HG02943 (cell line): Measurements from ENCODE around the gene MAGEA11.
"Not testable (repeated sequence)": the region's sequence is repeated elsewhere in the genome, so short reads cannot be mapped to it uniquely, and the experiment has no call there.

ENCODE experiments used
- ATAC-seq: cut with Tn5 transposase; IDR thresholded peaks from one replicate; pipeline ENCODE4 v1.9.1; 2021; ENCODE audit warnings: mild to moderate bottlenecking, low read depth, moderate library complexity; ENCODE audit not compliant: unreplicated experiment

The MAGEA11 gene

DNA sequence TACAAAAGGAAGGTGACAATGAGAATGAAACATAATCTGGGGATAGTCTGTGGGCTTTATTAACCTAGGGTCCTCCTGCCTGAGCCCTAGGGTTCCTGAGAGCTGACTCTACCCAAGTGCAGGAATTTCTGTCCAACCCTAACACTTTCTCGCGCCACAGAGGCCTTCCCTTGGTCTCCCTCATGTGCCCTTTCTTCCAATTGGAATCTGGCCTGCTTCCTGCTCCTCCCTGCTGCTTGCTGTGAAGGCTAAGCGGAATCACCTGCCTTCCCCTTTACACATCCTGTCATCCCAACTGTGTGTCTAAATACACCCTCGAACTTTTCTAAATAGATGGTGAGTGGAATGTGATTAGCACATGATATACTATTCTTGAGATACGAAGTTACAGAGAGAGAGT lies 5.9 kb downstream of the MAGEA11 start:
- no peak for ATAC-seq

DNA sequence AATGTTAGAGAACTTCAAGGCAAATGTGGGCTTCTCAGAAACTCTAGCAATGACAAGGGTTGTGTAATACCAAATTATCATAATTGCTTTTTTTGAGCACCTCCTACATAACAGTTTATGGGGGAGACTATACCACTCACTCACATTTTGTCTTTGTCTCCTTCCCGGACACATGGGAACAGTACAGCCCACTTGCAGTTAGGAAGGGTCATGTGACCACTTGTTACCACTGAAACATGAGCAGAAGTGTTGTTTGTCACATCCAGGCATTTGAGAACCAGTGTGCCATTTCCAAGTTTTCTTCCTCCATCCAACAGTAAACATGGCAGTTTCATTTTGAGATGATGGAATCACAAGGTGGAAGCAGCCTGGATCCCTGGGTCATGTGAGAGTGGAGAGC lies 6.9 kb downstream of the MAGEA11 start:
- ATAC-seq, result no peak

DNA sequence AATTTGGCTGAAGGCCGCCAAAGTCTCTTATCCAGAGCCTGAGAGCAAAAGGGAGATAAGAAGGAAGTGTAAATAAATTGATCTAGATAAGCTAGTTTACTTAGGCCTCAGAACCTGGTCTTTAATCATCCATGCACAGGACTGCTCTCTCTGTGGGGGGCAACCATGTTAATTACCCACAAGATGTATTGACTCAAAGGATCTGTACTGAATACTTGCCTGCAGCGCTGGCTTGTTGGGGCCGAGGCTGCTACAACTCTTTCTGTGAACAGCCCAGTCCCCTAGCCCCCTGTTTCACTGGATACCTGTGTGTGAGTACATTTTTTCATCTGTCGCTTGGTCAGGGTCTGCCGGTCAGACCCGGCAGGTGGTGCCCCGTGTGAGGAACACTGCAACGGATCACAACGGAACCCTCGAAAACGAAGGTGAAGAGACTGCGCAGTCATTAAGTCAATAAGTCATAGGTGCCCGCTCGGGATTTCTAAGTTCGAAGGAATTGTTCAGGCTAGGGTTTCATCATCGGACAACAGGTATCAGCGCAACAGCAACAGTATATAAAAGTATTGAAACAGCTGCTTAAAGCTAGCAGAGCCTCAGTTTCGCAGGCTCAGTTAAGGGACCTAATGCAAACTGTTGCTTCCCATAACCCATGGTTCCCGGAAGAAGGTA lies 8.3 kb downstream of the MAGEA11 start:
- ATAC-seq, result no peak

DNA sequence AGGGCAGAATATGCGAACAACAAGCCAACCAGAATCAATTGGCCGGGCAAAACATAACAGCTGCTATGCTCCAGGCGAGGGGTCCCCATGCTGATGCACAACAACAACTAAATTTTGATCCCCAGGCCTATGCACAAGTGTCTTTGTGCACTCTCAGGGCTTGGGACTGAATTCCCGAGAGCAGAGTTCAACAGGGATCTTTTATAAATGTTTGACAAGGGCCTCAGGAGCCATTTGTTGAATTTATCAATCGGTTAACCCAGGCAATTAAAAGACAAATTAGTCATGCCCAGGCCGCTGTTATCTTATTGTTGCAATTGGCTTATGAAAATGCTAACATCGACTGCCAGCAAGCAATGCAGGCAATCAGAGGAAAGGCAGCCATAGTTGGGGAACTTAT lies 9.4 kb downstream of the MAGEA11 start:
- not testable (repeated sequence) for ATAC-seq

DNA sequence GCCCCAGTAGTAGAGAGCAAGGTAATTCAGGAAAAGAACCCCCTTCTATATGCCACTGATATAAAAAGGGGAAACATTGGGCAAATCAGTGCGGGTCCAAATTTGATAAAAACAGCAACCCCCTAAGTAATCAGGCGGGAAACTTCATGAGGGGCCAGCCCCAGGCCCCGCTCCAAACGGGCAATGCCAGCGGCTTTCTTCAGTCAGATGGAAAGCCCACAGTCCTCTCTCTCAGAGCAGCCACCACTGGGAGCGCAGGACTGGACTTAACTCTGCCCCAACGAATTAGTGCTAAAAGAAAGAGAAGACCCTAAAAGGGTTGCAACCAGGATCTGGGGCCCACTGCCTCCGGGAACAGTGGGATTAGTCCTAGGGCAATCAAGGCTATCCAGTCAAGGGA lies 9.9 kb downstream of the MAGEA11 start:
- ATAC-seq, result no peak

DNA sequence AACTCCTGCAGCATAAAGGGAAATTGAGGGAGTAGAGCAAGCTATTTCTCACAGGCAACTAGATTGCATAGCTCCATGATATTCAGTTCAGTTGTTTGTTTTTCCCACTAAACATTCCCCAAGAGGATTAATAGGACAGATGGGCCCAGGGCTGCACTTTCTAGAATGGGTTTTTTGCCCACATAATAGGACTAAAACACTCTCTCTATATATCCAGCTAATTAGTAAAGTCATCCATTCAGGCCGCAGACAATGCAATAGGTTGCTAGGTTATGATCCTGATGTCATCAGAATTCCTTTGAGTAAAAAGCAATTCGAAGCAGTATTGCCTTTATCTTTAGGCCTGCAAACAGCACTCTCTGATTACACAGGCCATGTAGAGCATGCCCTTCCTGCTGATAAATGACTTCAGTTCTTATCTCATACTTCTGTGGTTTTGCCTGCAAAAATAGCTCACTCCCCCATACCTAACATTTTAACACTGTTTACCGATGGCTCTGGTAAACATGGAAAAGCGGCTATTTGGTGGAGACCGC lies 11.8 kb downstream of the MAGEA11 start:
- ATAC-seq, result not testable (repeated sequence)

DNA sequence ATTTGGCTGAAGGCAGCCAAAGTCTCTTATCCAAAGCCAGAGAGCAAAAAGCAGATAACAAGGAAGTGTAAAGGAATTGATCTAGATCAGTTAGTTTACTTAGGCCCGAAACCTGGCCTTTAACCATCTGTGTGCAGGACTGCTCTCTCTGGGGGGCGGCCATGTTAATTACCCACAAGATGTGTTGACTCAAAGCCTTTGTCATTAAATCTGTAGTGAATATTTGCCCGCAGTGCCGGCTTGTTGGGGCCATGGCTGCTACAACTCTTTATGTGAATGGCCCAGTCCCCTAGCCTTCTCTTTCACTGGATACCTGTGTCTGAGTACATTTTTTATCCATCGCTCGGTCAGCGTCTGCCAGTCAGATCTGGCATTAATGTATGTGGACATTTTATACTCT lies 15.4 kb downstream of the MAGEA11 start:
- not testable (repeated sequence) for ATAC-seq

DNA sequence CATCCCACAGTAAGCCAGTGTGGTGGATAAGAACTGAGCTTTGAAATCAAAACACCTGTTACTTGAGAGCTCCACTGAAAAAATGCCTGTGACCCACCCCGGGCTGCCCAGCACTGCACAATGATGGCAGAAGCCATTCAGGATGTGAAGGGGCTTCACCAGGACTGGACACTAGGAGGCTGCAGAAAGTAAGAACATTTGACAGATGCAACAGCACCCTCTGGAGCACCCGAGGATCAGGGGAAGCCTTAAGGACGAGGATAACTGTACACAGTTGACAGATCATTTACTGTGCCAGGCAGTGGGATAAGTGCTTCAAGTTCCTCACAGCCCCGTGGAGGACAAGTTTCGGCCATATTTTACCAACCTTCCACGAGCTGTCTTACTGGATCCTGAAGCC lies 30.4 kb downstream of the MAGEA11 start:
- not testable (repeated sequence) for ATAC-seq

DNA sequence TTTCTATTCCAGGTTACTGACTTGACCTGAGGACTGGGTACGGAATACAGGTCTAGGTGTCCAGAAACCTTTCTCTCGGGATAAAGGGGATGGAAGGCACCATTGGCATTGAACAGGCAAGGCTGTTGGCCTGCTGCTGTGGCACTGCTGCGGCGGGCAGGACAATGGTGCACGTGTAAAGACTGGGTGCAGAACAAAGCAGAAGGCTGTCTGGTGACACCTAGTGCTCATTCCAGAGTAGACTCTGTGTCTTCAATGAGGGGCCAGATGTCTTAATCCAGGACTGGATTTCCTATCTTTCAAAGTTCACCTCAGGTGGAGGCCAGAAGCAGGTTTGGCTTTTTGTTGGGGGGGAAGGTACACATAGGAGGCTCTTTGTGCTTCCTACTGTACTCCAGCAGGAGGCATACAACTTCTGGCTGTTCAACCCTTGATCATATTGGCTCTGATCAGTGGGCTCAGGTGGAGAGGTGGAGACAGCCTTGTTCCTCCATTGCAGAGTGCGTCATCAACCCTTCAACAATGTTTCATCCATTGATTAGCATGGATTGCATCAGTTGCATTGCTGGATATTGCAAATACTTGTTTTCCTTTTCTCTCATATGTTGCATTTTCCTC lies 34.6 kb downstream of the MAGEA11 start:
- ATAC-seq, result not testable (repeated sequence)

DNA sequence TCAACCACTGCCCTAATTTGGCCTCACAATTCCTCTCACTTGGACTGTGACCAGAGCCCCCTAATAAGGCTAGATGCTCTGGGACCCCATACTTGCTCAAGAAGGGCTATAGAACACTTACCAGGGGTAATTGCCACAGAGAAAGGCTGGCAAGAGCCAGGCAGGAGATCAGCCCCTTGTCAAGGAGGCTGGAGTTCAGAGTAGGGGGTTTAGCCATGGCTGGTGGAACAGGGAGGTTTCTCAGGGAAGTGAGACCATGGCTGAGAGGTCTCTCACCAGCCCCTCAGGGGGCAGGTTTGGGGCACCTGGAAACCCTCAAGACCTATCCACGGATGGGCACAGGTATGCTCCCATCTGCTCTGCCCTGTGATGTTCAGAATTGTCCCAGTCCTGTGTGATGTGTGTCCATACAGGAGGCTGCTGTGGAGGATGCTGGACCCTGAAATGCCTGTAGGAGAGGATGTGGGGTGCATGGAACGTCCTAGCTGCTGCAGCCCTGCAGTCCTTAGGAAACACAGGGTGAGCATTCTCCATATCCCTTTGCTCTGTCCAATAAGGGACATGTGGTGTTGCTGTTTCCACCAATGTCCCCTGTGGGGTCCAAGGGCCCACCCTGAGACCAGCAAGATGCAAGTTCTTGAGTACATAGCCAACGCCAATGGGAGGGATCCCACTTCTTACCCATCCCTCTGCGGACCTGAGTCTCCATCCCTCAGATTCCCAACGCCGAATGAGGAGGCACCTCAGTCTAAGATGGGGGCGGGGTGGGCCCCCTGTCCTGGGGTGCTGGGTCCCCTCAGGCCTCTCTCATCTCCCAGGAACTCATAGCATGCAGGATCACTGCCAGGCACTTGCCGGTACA lies 45.6 kb downstream of the MAGEA11 start:
- ATAC-seq, result no peak

DNA sequence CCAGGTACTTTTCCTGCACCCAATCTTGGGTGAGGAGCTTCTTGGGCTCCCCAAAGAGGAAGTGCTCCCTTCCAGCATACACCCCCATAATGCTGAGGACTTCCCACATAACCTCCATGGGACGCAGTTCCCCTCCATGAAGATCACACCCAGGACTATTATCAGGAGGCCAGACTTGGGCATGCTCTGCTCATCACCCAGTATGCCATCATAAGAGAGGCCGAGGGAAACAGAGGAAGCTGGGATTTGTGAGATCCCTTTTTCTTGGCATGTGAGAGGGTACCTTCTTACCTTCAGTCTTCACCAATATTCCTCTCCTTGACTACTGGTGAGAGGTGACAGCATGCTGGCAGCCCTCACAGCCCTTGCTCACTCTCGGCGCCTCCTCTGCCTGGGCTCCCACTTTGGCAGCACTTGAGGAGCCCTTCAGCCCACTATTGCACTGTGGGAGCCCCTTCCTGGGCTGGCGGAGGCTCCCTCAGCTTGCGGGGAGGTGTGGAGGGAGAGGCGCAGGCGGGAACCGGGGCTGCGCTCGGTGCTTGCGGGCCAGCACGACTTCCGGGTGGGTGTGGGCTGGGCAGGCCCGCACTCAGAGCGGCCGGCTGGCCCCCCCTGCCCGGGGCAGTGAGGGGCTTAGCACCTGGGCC lies 46.3 kb downstream of the MAGEA11 start:
- no peak for ATAC-seq

DNA sequence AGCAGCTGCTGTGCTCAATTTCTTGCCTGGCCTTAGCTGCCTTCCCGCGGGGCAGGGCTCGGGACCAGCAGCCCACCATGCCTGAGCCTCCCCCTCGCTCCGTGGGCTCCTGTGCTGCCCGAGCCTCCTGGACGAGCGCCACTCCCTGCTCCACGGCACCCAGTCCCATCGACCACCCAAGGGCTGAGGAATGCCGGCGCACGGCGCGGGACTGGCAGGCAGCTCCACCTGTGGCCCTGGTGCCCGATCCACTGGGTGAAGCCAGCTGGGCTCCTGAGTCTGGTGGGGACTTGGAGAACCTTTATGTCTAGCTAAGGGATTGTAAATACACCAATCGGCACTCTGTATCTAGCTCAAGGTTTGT lies 46.8 kb downstream of the MAGEA11 start:
- not testable (repeated sequence) for ATAC-seq

DNA sequence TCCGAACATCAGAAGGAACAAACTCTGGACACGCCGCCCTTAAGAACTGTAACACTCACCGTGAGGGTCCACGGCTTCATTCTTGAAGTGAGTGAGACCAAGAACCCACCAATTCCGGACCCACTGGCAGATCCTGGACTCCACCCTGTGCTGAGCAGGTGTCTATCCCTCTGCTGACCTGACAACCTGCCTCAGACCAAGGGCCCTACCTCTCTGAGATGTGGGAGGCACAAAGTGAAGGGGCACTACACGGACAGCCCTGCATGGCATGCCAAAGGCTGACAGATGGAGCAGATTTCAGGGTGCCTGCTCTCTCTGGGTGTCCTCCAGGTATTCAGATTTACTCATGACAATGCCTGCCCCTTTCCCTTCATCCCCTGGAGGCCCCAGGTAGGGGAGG lies 48.0 kb downstream of the MAGEA11 start:
- ATAC-seq, result no peak

DNA sequence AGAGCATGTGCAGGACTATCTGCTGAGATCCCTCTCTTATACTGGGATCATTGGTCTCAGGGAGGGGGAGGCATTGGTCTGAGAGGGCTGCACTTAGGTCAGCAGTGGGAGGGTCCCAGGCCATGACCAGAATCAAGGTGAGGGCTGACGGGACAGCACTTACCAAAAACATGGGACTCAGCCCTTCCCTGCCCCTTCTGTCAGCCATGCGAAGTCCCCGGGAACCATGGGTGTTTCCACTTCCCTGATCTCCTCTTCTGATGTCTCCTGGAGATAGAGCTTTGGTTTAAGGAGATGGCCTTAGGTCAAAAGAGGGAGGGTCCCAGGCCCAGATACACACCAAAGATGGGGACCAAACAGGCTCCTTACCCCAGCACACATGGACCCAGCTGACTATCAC lies 49.1 kb downstream of the MAGEA11 start:
- ATAC-seq, result no peak

DNA sequence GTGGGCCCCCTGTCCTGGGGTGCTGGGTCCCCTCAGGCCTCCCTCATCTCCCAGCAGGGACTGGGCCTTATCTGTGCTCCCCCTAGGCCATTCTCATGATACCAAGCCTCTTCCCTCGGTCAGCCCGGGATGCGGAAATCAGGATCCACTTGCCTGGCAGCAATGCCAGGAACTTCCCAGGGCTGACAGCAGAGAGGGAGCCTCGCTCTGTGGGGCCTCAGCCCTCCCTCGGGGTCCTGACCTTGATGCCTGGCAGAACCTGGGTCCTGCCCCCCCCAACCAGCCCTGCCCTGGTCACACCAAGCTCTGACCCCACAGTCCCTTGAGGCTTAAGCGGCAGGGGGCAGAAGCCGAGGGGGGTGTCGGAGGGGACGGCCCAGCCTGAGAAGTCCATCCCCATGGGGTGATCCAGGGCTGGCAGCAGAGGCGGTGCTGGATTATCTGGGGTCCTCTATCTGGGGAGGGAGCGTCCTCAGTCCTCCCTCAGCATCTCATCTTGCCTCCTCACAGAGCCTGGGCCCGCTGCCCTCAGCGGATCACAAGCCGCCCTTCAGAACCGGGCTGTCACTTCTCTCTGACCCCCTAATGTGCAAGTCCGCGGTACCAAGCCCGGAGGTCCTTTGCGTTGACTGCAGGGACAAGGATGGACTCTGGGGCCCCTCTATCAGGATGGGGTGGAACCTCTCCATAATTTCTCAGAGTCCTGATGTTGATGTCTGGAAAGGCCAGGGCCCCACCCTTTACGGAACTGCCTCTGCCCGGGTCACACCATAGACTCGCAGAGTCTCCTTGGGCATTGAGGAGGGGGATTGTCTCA lies 50.2 kb downstream of the MAGEA11 start:
- ATAC-seq, result not testable (repeated sequence)

DNA sequence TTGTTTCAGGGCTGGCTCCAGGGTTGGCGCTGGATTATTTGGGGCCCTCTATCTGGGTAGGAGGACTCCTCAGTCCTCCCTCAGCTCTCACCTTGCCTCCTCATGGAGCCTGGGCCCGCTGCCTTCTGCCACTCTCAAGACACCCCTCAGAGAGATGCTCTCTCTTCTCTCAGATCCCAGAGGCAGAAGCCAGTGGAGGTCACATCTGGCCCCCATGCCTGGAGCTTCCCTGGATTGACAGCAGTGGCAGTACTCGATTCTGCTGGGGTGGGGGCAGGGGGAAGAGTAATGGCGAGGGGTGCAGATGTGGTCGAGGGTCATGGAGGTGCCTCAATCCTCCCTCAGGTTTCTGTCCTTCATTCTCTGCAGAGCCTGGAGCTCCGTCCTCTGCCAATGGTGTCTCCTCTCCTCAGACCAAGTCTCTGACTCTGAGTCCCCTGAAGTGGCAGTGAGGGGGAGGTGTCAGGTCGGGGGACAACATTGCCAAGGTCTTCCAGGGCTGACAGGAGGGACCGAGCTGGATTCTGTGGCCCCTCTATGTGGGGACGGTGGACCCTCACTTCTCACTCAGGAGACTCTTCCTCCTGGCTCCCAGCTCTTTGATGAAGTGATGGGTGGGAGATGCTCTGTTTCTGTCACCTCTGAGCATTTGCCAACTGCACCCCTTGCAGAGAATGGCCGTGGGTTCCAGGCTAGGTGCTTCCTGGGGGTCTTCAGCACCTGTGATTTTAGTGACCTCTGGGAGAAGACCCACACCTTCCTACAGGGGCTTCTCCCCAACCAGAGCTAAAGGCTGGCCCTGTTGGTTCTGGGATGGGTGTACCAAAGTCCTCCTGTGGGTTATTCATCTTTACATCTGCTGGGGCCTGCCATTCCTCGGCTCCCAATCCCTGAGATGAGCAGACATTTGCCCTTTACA lies 51.1 kb downstream of the MAGEA11 start:
- ATAC-seq, result no peak
